Suprapubic skin (tissue), 4 donors: Measurements from ENCODE around the gene SLC1A1.

Experiments
- POLR2A ChIP-seq, 2 donors: fragments of 450-650 bp; IDR thresholded peaks; one replicate each; pipeline ENCODE4 v1.6.1; 2017; ENCODE audit warnings: antibody characterized with exemption in 2 of 2, mild to moderate bottlenecking in 2 of 2, moderate library complexity in 2 of 2
- POLR2AphosphoS5 ChIP-seq, 3 donors: sonication (generic); formaldehyde crosslinking; IDR thresholded peaks; one replicate each; pipeline ENCODE4 v1.6.1; 2017; ENCODE audit warnings: antibody characterized with exemption in 3 of 3
- TF ChIP-seq, protein P1 (sequence below), 2 donors: fragments of 200-600 bp in 1 of 2; fragments of 450-650 bp in 1 of 2; sonication (generic) in 1 of 2; IDR thresholded peaks; one replicate each; pipeline ENCODE4 v1.5.1; 2016 to 2019; ENCODE audit warnings: antibody characterized with exemption in 2 of 2, mild to moderate bottlenecking in 1 of 2, moderate library complexity in 1 of 2

DNA sequence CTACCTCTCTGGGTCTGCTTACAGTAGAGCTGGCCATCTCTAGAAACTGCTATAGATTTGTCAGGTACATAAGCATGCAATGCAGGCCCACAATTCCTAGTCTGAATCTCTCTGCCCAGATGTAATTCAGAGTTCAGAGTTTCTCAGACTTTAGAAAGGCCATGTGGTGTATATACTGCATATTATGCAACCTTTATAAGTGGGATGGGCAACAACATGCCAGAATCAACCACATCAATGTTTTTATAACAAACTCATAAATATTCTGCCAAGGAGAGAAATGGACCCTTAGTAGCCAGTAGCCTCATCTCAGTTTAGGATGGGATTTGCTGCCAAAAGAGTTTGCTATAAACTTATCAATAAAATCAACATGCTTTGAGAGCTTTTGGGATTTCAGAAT is 78.8 kb downstream of the SLC1A1 start:
- TF ChIP-seq, protein P1, sequence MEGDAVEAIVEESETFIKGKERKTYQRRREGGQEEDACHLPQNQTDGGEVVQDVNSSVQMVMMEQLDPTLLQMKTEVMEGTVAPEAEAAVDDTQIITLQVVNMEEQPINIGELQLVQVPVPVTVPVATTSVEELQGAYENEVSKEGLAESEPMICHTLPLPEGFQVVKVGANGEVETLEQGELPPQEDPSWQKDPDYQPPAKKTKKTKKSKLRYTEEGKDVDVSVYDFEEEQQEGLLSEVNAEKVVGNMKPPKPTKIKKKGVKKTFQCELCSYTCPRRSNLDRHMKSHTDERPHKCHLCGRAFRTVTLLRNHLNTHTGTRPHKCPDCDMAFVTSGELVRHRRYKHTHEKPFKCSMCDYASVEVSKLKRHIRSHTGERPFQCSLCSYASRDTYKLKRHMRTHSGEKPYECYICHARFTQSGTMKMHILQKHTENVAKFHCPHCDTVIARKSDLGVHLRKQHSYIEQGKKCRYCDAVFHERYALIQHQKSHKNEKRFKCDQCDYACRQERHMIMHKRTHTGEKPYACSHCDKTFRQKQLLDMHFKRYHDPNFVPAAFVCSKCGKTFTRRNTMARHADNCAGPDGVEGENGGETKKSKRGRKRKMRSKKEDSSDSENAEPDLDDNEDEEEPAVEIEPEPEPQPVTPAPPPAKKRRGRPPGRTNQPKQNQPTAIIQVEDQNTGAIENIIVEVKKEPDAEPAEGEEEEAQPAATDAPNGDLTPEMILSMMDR (IDR thresholded peaks at IDR 0.05), result no peak
- TF ChIP-seq POLR2A (IDR thresholded peaks at IDR 0.05) (no peak), POLR2AphosphoS5 (IDR thresholded peaks at IDR 0.05) (no peak)
